Adrenal gland (tissue), 12 donors: ENCODE measurements around the gene KCNK13. TPM values are rescaled to one million over a fixed set of nuclear protein-coding genes. Genes with fewer than 3 reads are reported as not detected.
A peak's percentile ranks its signal among the peaks of the same experiment; 100 is the strongest.

Experiments used
- DNase-seq, 7 donors: peaks; one replicate each; pipeline ENCODE4 v3.0.0-alpha.2; 2019 to 2020
- H3K27ac ChIP-seq, 5 donors: fragments of 200-600 bp; sonication (generic) in 4 of 5; 1 replicate in 3 of 5; 2 replicates in 2 of 5; pipeline versions ENCODE4 v1.5.1 to v1.8.0; 2016 to 2020; ENCODE audit warnings: mild to moderate bottlenecking in 1 of 5
- H3K27me3 ChIP-seq: fragments of 200-600 bp; 2 replicates; pipeline ENCODE4 v1.8.0; 2021
- H3K36me3 ChIP-seq, 2 donors: fragments of 200-600 bp; replicated peaks in 1 of 2; 1 replicate in 1 of 2; 2 replicates in 1 of 2; pipeline versions ENCODE4 v1.5.1 to v1.8.0; 2018 to 2022
- H3K4me1 ChIP-seq, 2 donors: fragments of 200-600 bp; replicated peaks in 1 of 2; 1 replicate in 1 of 2; 2 replicates in 1 of 2; pipeline versions ENCODE4 v1.5.1 to v1.8.0; 2018 to 2021
- H3K4me3 ChIP-seq, 4 donors: fragments of 200-600 bp; sonication (generic) in 3 of 4; one replicate each; pipeline ENCODE4 v1.5.1; 2016 to 2018
- H3K9me3 ChIP-seq, 3 donors: fragments of 200-600 bp; sonication (generic) in 1 of 3; replicated peaks in 1 of 3; 1 replicate in 2 of 3; 2 replicates in 1 of 3; pipeline versions ENCODE4 v1.5.1 to v1.8.0; 2016 to 2021
- CTCF ChIP-seq, 6 experiments: fragments of 450-650 bp in 4 of 6; fragments of 200-600 bp in 2 of 6; sonication (generic) in 1 of 6; IDR thresholded peaks; 1 replicate in 5 of 6; 2 replicates in 1 of 6; pipeline versions ENCODE4 v1.5.1 to v1.8.0; 2016 to 2021; ENCODE audit warnings: antibody characterized with exemption in 6 of 6, mild to moderate bottlenecking in 2 of 6, moderate library complexity in 1 of 6
- POLR2A ChIP-seq, 2 donors: fragments of 450-650 bp; IDR thresholded peaks; one replicate each; pipeline ENCODE4 v1.6.1; 2017; ENCODE audit warnings: antibody characterized with exemption in 2 of 2, mild to moderate bottlenecking in 2 of 2, moderate library complexity in 1 of 2
- WGBS, 4 donors: extraction: QIAGEN DNeasy Blood & Tissue Kit in 2 of 4; methylation state at CpG; one replicate each; pipeline versions ENCODE4 v1.1.5 to v1.1.7; 2013 to 2017; 5-methylcytosine and 5-hydroxymethylcytosine counted together
- intact Hi-C, 2 donors: fragments of 100-400 bp; cut with DNase I; formaldehyde crosslinking; loops; one replicate each; pipeline versions ENCODE4 v1.14.1 to v1.15.0; 2022 to 2023
- polyA plus RNA-seq, 3 donors: library from polyadenylated mRNA; stranded (reverse); fragments of 200-250 nt in 2 of 3; fragments of 350-450 nt in 1 of 3; fragmentation: Illumina TruSeq in 1 of 3; extraction: RNeasy Lipid Tissue Mini Kit (QIAGEN cat#74804) in 1 of 3; gene quantifications; one replicate each; pipeline ENCODE4 v1.2.3, GENCODE V29; 2013 to 2014
- total RNA-seq, 9 donors: library from RNA; depleted of rRNA in 4 of 9; stranded (reverse); fragments of >200 nt in 4 of 9; fragments of 120-200 nt in 1 of 9; fragmentation: NEBNext Ultra II Directional in 1 of 9; extraction: Animal tissue kit (Norgen Biotek cat#: 25700) in 1 of 9; gene quantifications; one replicate each; pipeline versions ENCODE4 v1.1.0 to v1.2.4, GENCODE V29; 2013 to 2023
- donor health status: healthy with polysubstance abuse.
- donor health status: Bipolar disorder and iron deficiency.
- donor health status: DM: yes; HTN: yes; CAD: no.
- donor health status: DM: no; HTN: no; CAD: no.
- donor health status: DM: no; HTN: no; CAD: no.
- donor health status: DM: yes; HTN: yes; CAD: no.

KCNK13 gene
- total and polyA plus RNA-seq, 12 donors: 0.24 to 3.6 (median 1.5) TPM; not detected in 1

- peak in 3 of 7 donors; percentile 8 to 51 (median 10) for DNase-seq
- Histone ChIP-seq H3K27ac (no peak overlapping the region), H3K36me3 (no peaks in the 10 kb centered on the region), H3K4me1 (no peaks in the 10 kb centered on the region), H3K9me3 (no peaks in the 10 kb centered on the region), H3K27me3 (no peaks in the 10 kb centered on the region), H3K4me3 (no peak overlapping the region)
- intact Hi-C loops: no loop called here
- no peak for TF ChIP-seq CTCF (IDR thresholded peaks at IDR 0.05)
- no peak for TF ChIP-seq POLR2A (IDR thresholded peaks at IDR 0.05)
- 80 to 88% (median 85%) methylated on average over 6 of the region's 6 CpGs for WGBS, 4 donors
Measured at GRCh38 chr14:90107789-90108188, 46.0 kb downstream of the KCNK13 start.

- WGBS, 4 donors: 67 to 78% (median 73%) methylated on average over 8 to 10 of the region's 10 CpGs
- no peaks in the 10 kb centered on the region for H3K36me3 ChIP-seq
- no peaks in the 10 kb centered on the region for H3K4me1 ChIP-seq
- H3K27ac ChIP-seq: no peak overlapping the region
- DNase-seq: no peak
- H3K4me3 ChIP-seq: no peak overlapping the region
- intact Hi-C loops: no loop called here
- TF ChIP-seq POLR2A (IDR thresholded peaks at IDR 0.05): no peak
- TF ChIP-seq CTCF (IDR thresholded peaks at IDR 0.05): no peak
- no peaks in the 10 kb centered on the region for H3K9me3 ChIP-seq
- no peaks in the 10 kb centered on the region for H3K27me3 ChIP-seq
Measured at GRCh38 chr14:90109858-90110257, 48.1 kb downstream of the KCNK13 start.

- Histone ChIP-seq H3K27ac (no peak overlapping the region), H3K4me3 (no peak overlapping the region), H3K27me3 (no peaks in the 10 kb centered on the region), H3K36me3 (no peaks in the 10 kb centered on the region), H3K4me1 (no peaks in the 10 kb centered on the region), H3K9me3 (no peaks in the 10 kb centered on the region)
- no peak for TF ChIP-seq POLR2A (IDR thresholded peaks at IDR 0.05)
- TF ChIP-seq CTCF (IDR thresholded peaks at IDR 0.05): no peak
- intact Hi-C loops: no loop called here
- no peak for DNase-seq
- WGBS, 4 donors: 61 to 67% (median 64%) methylated on average over 12 of the region's 12 CpGs
Measured at GRCh38 chr14:90111895-90112534, 50.2 kb downstream of the KCNK13 start.

- no peaks in the 10 kb centered on the region for H3K27me3 ChIP-seq
- H3K27ac ChIP-seq: no peak overlapping the region
- no peaks in the 10 kb centered on the region for H3K9me3 ChIP-seq
- intact Hi-C loops: no loop called here
- 78 to 91% (median 84%) methylated on average over 5 of the region's 5 CpGs for WGBS, 4 donors
- H3K36me3 ChIP-seq: no peaks in the 10 kb centered on the region
- TF ChIP-seq CTCF (IDR thresholded peaks at IDR 0.05): no peak
- TF ChIP-seq POLR2A (IDR thresholded peaks at IDR 0.05): no peak
- H3K4me1 ChIP-seq: no peaks in the 10 kb centered on the region
- no peak for DNase-seq
- H3K4me3 ChIP-seq: no peak overlapping the region
Measured at GRCh38 chr14:90114554-90114953, 52.8 kb downstream of the KCNK13 start.
